GM12878 (cell line): Measurements from ENCODE around the gene SUV39H1. TPM values are rescaled to one million over a fixed set of nuclear protein-coding genes. Genes with fewer than 3 reads are reported as not detected.

ENCODE experiments used
- ATAC-seq: fragments of 200-7000 bp; cut with Tn5 transposase; 3 replicates; pipeline ENCODE4 v1.9.1; 2020; ENCODE audit warnings: mild to moderate bottlenecking, moderate library complexity
- BruUV-seq: library from RNA; stranded (reverse); fragments of 400-500 nt; replicated peaks from 2 replicates; lab custom pipeline; 2021; lab: Mats Ljungman, UMichigan
- CTCF ChIA-PET: fragments of 300-600 bp; sonication (Branson Sonifier 250); formaldehyde crosslinking; extraction: SDS; loops from one replicate; lab custom pipeline; 2021; ENCODE audit warnings: inconsistent platforms; lab: Yijun Ruan, JAX
- POLR2A ChIA-PET: fragments of 350-600 bp; formaldehyde crosslinking; extraction: SDS; loops from one replicate; lab custom pipeline; 2021; ENCODE audit warnings: inconsistent platforms; lab: Charles Lee
- RAD21 ChIA-PET: fragments of 300-600 bp; sonication (Branson Sonifier 250); formaldehyde crosslinking; loops from one replicate; lab custom pipeline; 2023; ENCODE audit warnings: antibody characterized with exemption; ENCODE audit not compliant: unreplicated experiment; lab: Charles Lee
- SMC1A ChIA-PET: fragments of 300-600 bp; sonication (Branson Sonifier 250); formaldehyde crosslinking; loops from one replicate; lab custom pipeline; 2023; ENCODE audit not compliant: unreplicated experiment, uncharacterized antibody; lab: Charles Lee
- DNase-seq: peaks from one replicate; pipeline ENCODE4 v3.0.0-alpha.2; 2011; ENCODE audit warnings: low read depth, low spot score
- FAIRE-seq: peaks from 3 replicates; lab custom pipeline; 2011; peaks lifted over from hg19 to GRCh38; lab: Jason Lieb, UNC
- H2AFZ ChIP-seq: 2 replicates; pipeline ENCODE4 v1.6.0; 2011; ENCODE audit warnings: low read depth, low read length, control low read depth; ENCODE audit not compliant: control insufficient read depth
- H3K27ac ChIP-seq: 2 replicates; pipeline ENCODE4 v1.5.1; 2011; ENCODE audit warnings: control low read depth; ENCODE audit not compliant: control insufficient read depth, insufficient read depth
- H3K27me3 ChIP-seq, 2 experiments: replicated peaks in 1 of 2; 2 replicates each; pipeline versions ENCODE4 v1.6.0 to v1.6.1; 2011; ENCODE audit warnings: low read length in 1 of 2; ENCODE audit not compliant: control insufficient read depth in 2 of 2, insufficient read depth in 2 of 2
- H3K36me3 ChIP-seq, 2 experiments: 2 replicates each; pipeline ENCODE4 v1.5.1; 2011; ENCODE audit warnings: low read length in 1 of 2; ENCODE audit not compliant: control insufficient read depth in 2 of 2, insufficient read depth in 2 of 2
- H3K4me1 ChIP-seq: 2 replicates; pipeline ENCODE4 v1.6.1; 2011; ENCODE audit warnings: mild to moderate bottlenecking, low read length, moderate library complexity, mixed read lengths; ENCODE audit not compliant: control insufficient read depth, insufficient read depth
- H3K4me2 ChIP-seq: 2 replicates; pipeline ENCODE4 v1.6.0; 2011; ENCODE audit warnings: control low read depth; ENCODE audit not compliant: control insufficient read depth, insufficient read depth
- H3K4me3 ChIP-seq: fragments of 200-600 bp; sonication (generic); 2 replicates; pipeline ENCODE4 v1.5.1; 2016
- H3K79me2 ChIP-seq: 2 replicates; pipeline ENCODE4 v1.6.0; 2011; ENCODE audit warnings: low read length; ENCODE audit not compliant: control insufficient read depth, insufficient read depth
- H3K9ac ChIP-seq: 2 replicates; pipeline ENCODE4 v1.8.0; 2011; ENCODE audit warnings: low read length, control low read depth, mixed read lengths; ENCODE audit not compliant: control insufficient read depth, insufficient read depth
- H3K9me3 ChIP-seq: replicated peaks from 3 replicates; pipeline ENCODE4 v1.5.1; 2011; ENCODE audit warnings: mild to moderate bottlenecking, low read length; ENCODE audit not compliant: control insufficient read depth, insufficient read depth
- H4K20me1 ChIP-seq: 2 replicates; pipeline ENCODE4 v1.6.0; 2011; ENCODE audit not compliant: control insufficient read depth, insufficient read depth
- BMI1 ChIP-seq: fragments of 450-650 bp; IDR thresholded peaks from 2 replicates; pipeline ENCODE4 v1.6.1; 2016; ENCODE audit warnings: mild to moderate bottlenecking, moderate library complexity, borderline replicate concordance
- CREB1 ChIP-seq: IDR thresholded peaks from 2 replicates; pipeline ENCODE4 v1.6.1; 2012; ENCODE audit warnings: low read depth, mild to moderate bottlenecking, inconsistent platforms
- IKZF1 ChIP-seq: fragments of 450-650 bp; conservative IDR thresholded peaks from 2 replicates; pipeline ENCODE4 v1.6.1; 2017; ENCODE audit warnings: antibody characterized with exemption, mild to moderate bottlenecking
- JUND ChIP-seq: IDR thresholded peaks from 2 replicates; pipeline ENCODE4 v1.6.1; 2012; ENCODE audit warnings: low read depth, mild to moderate bottlenecking, low read length, improper control_type of control experiment, moderate library complexity
- RAD21 ChIP-seq: IDR thresholded peaks from 2 replicates; pipeline ENCODE4 v1.6.1; 2011; ENCODE audit warnings: mild to moderate bottlenecking, low read depth, low read length, moderate library complexity; ENCODE audit not compliant: insufficient read depth
- REST ChIP-seq: IDR thresholded peaks from 2 replicates; pipeline ENCODE4 v1.6.1; 2012; ENCODE audit warnings: mild to moderate bottlenecking, low read depth, low read length
- SMC3 ChIP-seq: IDR thresholded peaks from 2 replicates; pipeline ENCODE4 v1.6.1; 2011; ENCODE audit warnings: low read length, improper control_type of control experiment, borderline replicate concordance
- SPI1 ChIP-seq: IDR thresholded peaks from 2 replicates; pipeline ENCODE4 v1.6.1; 2011; ENCODE audit warnings: low read depth, mild to moderate bottlenecking, low read length, moderate library complexity, borderline replicate concordance; ENCODE audit not compliant: insufficient read depth
- SREBF1 ChIP-seq: IDR thresholded peaks from 2 replicates; pipeline ENCODE4 v1.6.1; 2012; ENCODE audit warnings: mild to moderate bottlenecking, low read length
- TCF3 ChIP-seq: IDR thresholded peaks from 2 replicates; pipeline ENCODE4 v1.6.1; 2012; ENCODE audit warnings: low read depth, mild to moderate bottlenecking, low read length, borderline replicate concordance; ENCODE audit not compliant: insufficient read depth
- ZBTB11 ChIP-seq: fragments of 450-650 bp; formaldehyde crosslinking; IDR thresholded peaks from 2 replicates; pipeline ENCODE4 v1.5.0; 2022; ENCODE audit warnings: mild to moderate bottlenecking, missing genetic modification characterization
- ZNF687 ChIP-seq: fragments of 450-650 bp; IDR thresholded peaks from 2 replicates; pipeline ENCODE4 v1.6.1; 2017; ENCODE audit warnings: mild to moderate bottlenecking, moderate library complexity
- WGBS: methylation state at CpG from one replicate; pipeline ENCODE4 v1.1.6; 2016; ENCODE audit warnings: low lambda C conversion rate; ENCODE audit not compliant: insufficient replicate concordance, insufficient coverage; ENCODE audit errors: missing lambda C conversion rate; 5-methylcytosine and 5-hydroxymethylcytosine counted together
- in situ Hi-C: fragments of 300-500 bp; cut with MboI; formaldehyde crosslinking; loops from 9 replicates; pipeline ENCODE4 v1.14.3; 2018; ENCODE audit warnings: mixed read lengths
- intact Hi-C: fragments of 100-400 bp; cut with micrococcal nuclease; formaldehyde crosslinking; loops from one replicate; pipeline ENCODE4 v1.14.2; 2022; ENCODE audit not compliant: unreplicated experiment
- polyA plus RNA-seq, 11 experiments: library from polyadenylated mRNA; depleted of rRNA in 4 of 11; unstranded in 6 of 11; stranded (reverse) in 5 of 11; fragments of >200 nt; fragmentation: Nextera tagmentation in 4 of 11; fragmentation: Illumina TruSeq in 1 of 11; extraction: Ambion mirVana in 4 of 11; extraction: Trizol in 1 of 11; gene quantifications; 1 replicate in 1 of 11; 2 replicates in 10 of 11; pipeline versions ENCODE4 v1.2.1 to v1.2.3, GENCODE V29; 2011 to 2016; ENCODE audit warnings: inconsistent platforms in 2 of 11, missing spikeins in 2 of 11, low read depth in 1 of 11
- total RNA-seq, 4 experiments: library from RNA; depleted of rRNA in 3 of 4; stranded (reverse); fragments of >200 nt in 3 of 4; fragmentation: Illumina TruSeq in 1 of 4; extraction: Trizol in 1 of 4; gene quantifications; 2 replicates each; pipeline versions ENCODE4 v1.2.1 to v1.2.3, GENCODE V29; 2013 to 2021

SUV39H1 gene
- total and polyA plus RNA-seq, 10 of the 15 experiments (the other 5 are each of a cell fraction or from before 2014, with no cell fraction given): 4.9 to 33.2 (median 17.1) TPM

- BruUV-seq: no TSS peak
- H3K4me2 ChIP-seq: no peak overlapping the region
- DNase-seq (no peak), ATAC-seq (peak; percentile 77), FAIRE-seq (no peak)
- H3K4me1 ChIP-seq: no peaks in the 10 kb centered on the region
- ChIA-PET SMC1A (interaction anchor here (0.7 to 1.9 kb wide), 11 partner anchors 19 to 566 kb away, joined by 3 to 8 read pairs (median 4); partner anchors contain the start of genes PQBP1, TIMM17B and WAS), RAD21 (interaction anchor here (0.7 to 1.6 kb wide), 7 partner anchors 8 to 298 kb away, joined by 3 to 6 read pairs (median 3); partner anchors contain the start of genes HDAC6, TIMM17B and WAS), CTCF (interaction anchor here (0.7 to 2.2 kb wide), 20 partner anchors 9 to 394 kb away, joined by 3 to 13 read pairs (median 3); partner anchors contain the start of genes TBC1D25 and TFE3), POLR2A (no interaction called here)
- H3K79me2 ChIP-seq: no peaks in the 10 kb centered on the region
- intact Hi-C loops: loop anchor here (5.0 to 10.0 kb wide), 2 partner anchors 244 to 296 kb away; no protein-coding TSS in a partner anchor
- no peak overlapping the region for H3K4me3 ChIP-seq
- no peak overlapping the region for H3K9ac ChIP-seq
- H2AFZ ChIP-seq: no peak overlapping the region
- no peak overlapping the region for H3K27ac ChIP-seq
- no peaks in the 10 kb centered on the region for H3K27me3 ChIP-seq
- no peaks in the 10 kb centered on the region for H4K20me1 ChIP-seq
- 24% methylated on average over 6 of the region's 6 CpGs for WGBS
- no peaks in the 10 kb centered on the region for H3K36me3 ChIP-seq
- in situ Hi-C loops: no loop called here
- no peaks in the 10 kb centered on the region for H3K9me3 ChIP-seq
- TF ChIP-seq JUND (no peak), SPI1 (no peak), BMI1 (no peak), IKZF1 (no peak), ZBTB11 (CRISPR knock-in tag) (no peak), SREBF1 (no peak), REST (no peak), RAD21 (peak; percentile 74), SMC3 (peak; percentile 45; the same call in 1 of the 2 replicates), CREB1 (no peak), TCF3 (no peak), ZNF687 (no peak)
Observed at GRCh38 chrX:48648336-48648751, 48.2 kb upstream of the SUV39H1 start.
